GM18511 (cell line): Measurements from ENCODE around the gene PTGER3.
"Not testable (repeated sequence)": the region's sequence is repeated elsewhere in the genome, so short reads cannot be mapped to it uniquely, and the experiment has no call there.

Experiments used
- ATAC-seq: cut with Tn5 transposase; IDR thresholded peaks from one replicate; pipeline ENCODE4 v1.9.1; 2021; ENCODE audit warnings: mild to moderate bottlenecking, moderate library complexity; ENCODE audit not compliant: unreplicated experiment

The PTGER3 gene

DNA sequence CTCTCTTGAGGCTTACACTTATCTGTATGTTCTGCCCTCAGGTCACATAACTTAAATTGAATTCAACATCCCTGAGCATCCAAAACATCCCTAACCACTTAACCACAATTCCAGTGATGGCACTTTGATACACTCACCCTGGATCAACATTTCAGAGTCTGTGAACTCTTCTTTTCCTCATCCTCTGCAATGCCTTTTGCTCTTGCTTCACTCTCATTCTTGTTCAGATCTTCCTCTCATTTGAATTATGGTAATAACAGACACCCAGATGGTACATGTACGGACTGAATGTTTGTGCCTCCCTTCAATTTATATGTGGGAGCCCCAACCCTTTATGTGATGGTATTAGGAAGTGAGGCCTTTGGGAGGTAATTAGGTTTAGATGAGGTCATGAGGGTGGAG, 33.4 kb downstream of the PTGER3 start:
- no peak for ATAC-seq

DNA sequence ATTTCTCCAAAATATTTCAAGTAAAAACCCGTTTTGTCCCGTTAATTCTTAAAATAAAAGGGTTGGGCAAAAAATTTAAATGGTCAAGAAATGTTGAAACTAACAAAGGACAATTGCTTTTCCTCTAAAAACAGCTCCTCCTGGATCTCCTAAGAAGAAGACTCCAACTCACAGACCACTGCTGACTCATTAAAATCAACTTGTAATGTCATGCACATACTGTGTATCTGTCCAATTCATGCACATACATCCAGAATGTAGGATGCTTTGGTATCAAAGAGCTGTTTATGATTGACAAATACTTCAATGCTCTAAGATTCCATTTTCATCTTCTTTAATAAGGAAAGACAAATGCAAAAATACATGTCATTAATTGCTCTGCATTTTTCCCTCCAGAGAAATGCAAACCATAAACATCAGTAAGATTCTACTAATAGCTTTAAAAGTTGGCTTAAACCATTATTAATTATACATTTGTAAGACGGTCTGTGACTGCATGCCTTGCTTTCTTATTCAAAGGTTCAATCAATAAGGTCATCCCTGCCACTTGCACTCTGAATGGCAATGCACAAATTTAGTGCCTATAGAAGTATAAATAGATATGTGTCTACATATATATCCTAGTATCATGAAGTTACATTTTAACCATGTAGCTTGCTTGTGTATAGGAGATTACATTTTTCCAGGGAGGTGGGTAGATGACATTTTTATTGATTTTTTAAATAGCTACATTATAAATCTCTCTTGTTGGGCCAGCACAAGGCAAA, 44.7 kb downstream of the PTGER3 start:
- no peak for ATAC-seq

- no peak for ATAC-seq
These were observed 46.0 kb downstream of the PTGER3 start for GRCh38 chr1:71001624-71002023.

DNA sequence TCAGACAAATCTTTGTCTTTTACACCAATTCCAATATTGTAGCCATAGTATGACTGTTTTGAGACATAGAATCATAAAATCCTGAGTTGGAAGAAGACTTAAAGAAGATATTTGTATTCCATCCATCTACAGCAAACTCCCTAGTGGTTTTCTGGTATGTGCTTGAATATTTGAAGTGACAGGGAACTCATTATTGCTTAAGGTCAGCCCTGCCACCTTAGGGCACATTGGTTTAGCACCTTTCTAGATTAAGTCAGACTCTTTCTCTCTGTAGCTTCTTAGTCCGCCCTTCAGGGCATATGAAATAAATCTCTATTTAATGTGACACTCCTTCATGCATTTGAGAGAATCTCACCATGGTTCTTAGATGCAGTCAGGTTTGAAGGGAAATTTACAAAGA, 49.8 kb downstream of the PTGER3 start:
- no peak for ATAC-seq

- no peak for ATAC-seq
These were observed 52.8 kb downstream of the PTGER3 start for GRCh38 chr1:70994753-70995268.

DNA sequence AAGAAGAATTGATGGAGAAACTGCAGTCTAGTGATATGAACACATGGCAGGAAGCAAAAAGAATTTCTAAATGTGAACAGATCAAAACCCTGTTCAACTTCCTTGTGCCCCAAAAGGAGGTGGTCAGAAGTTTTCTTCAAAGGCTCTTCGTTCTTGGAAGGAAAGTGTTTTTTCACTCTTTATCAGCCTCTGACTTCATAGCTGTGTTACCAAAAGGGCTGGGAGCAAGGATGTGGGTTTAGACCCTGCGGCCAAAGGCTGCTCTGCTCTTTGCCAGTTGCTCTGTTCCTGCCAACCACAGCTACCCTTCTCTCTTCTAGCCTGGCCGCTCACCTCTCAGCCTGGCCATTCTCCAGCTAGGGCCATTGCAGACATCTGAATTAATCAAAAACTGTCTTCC, 53.8 kb downstream of the PTGER3 start:
- no peak for ATAC-seq

- ATAC-seq: no peak
These were observed 55.1 kb downstream of the PTGER3 start for GRCh38 chr1:70992521-70992920.

DNA sequence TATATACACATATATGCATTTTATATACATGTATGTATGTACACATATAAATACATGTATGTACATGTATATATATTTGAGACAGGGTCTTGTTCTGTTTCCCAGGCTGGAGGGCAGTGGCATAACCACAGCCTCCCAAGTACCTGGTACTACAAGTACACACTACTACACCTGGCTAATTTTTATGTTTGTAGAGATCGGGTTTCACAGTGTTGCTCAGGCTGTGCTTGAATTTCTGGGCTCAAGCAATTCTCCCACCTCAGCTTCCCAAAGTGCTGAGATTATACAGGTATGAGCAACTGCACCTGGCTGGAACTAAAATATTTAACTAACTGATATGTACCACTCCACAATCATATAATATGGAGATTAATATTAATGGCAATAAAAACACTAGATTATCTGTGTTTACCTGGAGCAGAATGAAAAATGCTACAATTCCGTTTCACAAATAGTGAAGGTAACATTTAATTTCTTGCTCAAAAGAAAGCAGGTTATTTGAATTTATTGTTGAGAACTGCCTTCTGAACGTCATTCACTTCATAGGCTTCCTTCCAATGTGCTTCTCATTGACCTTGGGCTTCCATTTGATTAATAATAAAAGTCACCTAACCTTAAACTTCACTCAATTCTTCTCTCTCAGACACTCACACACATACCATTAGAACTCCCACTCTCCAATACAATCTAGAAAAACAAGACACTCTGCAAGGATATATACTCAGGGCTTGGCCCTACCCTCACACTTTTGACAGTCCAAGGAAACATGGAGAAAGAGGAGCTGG, 57.0 kb downstream of the PTGER3 start:
- no peak for ATAC-seq

DNA sequence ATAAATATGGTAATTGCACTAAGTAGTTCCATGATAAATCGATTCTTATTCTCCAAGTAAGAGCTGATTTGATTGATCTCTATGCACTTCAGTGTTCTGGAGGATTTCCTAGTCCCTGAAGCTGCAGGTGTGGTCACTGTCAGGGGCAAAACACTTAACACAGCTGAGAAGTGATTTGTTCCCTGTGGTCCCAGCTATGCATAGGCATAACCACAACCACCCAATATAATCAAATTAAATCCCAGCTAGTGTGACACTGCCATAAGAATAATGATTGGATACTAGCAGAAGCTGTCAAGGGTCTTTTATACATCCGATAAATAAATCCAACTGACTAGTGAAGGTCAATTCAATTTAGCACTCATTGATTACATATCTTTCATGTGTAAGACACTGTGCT, 60.1 kb downstream of the PTGER3 start:
- ATAC-seq: no peak

- not testable (repeated sequence) for ATAC-seq
These were observed 61.8 kb downstream of the PTGER3 start for GRCh38 chr1:70985776-70986225.

- not testable (repeated sequence) for ATAC-seq
These were observed 62.3 kb downstream of the PTGER3 start for GRCh38 chr1:70985278-70985677.

GRCh38 chr1:70980361-70980760, 67.3 kb downstream of the PTGER3 start:
- no peak for ATAC-seq

DNA sequence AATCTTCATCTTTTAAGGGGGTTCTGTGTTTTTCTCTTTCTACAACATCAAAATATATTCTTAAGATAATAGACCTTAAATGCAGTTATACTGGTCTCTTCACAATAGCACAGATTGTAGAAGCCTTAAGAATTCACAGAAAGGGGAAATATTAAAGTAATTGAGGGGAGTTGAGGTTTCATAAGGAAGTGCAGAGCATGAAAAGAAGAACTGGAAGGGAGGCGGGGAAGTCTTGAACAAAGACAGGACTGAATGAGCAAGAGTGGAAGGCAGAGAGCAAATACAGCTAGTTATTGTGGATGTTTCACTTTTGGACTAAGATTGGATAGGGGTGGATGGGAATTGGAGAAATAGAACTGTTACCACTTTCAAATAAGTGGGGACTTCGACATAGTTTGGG, 67.7 kb downstream of the PTGER3 start:
- ATAC-seq: no peak

DNA sequence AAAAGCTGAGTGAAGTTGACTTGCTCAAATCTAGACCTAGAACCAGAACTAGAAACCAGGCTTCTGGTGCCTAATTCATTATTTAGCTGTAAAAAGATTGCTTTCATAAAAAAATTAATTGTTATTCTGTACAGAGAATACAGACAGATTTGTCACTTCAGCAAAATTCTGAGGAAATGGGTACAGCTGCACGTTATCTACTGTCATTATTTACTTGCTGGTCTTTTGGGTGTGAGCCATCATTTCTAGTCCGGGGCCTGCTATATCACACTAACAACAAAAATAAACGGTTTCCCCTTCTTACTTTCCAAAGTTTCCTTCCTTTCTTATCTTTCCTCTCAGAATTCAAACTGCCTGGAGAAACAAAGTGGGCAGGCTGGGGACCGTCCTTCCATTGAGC, 68.3 kb downstream of the PTGER3 start:
- no peak for ATAC-seq

- ATAC-seq: no peak
These were observed 69.0 kb downstream of the PTGER3 start for GRCh38 chr1:70978623-70979022.

DNA sequence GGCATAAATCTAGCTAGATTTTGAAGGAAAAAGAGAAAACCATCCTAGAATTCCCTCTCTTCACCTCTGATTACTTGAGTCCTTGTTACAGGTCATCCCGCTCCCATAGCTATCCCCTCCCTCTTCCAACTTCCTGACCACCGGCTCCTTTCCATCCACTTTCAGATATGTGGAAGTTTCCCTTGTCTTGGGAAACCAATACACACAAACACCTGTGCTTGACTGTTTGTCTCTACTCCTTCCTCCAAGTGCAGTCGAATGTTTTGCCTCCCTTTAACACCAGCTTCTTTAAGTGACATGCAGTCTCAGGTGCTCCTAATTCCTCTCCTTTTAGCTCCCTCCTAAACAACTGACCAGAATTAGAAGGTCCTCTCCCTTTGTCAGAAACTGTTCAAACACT, 70.0 kb downstream of the PTGER3 start:
- no peak for ATAC-seq

GRCh38 chr1:70977041-70977440, 70.6 kb downstream of the PTGER3 start:
- no peak for ATAC-seq

DNA sequence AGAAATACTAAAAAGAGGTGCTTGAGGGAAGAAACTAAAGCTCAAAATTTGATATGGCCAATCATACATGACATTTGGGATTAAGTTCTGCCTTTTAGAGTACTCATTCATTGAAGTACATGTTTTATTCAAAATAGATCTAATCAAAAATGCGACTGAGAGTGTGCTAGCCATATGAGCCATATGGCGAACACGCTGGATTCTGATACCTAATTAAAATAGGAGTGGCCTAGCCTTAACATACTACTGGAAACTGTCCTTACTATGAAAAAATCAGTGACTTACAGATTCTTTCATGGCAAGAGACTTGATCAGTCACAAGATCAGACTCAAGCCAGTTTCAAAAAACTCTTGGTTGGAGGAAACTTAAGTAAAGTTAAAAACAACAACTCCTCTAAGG, 73.9 kb downstream of the PTGER3 start:
- ATAC-seq: no peak

GRCh38 chr1:70970407-70970806, 77.2 kb downstream of the PTGER3 start:
- ATAC-seq: no peak

DNA sequence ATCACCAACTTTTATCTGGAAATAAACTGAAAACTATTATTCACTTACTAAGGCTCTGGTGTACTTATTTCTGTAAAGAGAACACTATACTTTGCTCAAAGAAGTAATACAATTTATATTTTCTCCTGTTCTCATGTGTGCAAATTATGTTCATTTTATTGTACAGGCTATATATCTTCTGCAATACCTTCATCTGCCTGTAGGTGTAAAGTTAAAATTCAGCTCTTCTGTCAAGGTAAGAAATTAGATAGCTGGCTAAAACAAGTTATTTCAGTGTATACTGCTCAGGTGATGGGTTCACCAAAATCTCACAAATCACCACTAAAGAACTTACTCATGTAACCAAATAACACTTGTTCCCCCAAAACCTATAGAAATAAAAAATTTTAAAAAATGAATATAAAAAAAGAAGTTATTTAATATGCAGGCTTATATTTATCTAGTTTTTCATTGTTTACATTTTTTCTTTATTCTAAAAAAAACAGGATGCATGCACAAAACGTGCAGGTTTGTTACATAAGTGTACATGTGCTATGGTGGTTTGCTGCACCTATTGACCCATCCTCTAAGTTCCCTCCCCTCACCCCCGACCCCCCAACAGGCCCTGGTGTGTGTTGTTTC, 81.5 kb downstream of the PTGER3 start:
- peak; percentile 76 for ATAC-seq

DNA sequence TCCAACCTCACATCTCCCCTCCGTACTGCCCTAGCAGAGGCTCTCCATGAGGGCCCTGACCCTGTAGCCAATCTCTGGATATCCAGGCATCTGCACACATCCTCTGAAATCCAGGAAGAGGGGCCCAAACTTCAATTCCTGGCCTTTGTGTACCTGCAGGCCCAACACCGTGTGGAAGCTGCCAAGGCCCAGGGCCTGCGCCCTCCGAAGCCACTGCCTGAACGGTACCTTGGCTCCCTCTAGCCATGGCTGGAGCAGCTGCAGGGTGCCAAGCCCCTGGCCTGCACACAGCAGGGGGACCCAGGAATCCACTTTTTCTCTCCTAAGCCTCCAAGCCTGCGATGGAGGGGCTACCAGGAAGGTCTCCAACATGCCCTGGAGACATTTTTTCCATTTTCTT, 84.2 kb downstream of the PTGER3 start:
- ATAC-seq: no peak
